Gastrocnemius medialis (tissue), 4 donors: ENCODE data around the gene KCTD16.

Source experiments
- CTCF ChIP-seq, 5 experiments: fragments of 450-650 bp in 3 of 5; fragments of 200-600 bp in 2 of 5; sonication (generic) in 2 of 5; IDR thresholded peaks in 4 of 5; conservative IDR thresholded peaks in 1 of 5; 1 replicate in 4 of 5; 2 replicates in 1 of 5; pipeline ENCODE4 v1.5.1; 2016 to 2019; ENCODE audit warnings: antibody characterized with exemption in 5 of 5, mild to moderate bottlenecking in 3 of 5, moderate library complexity in 3 of 5
- POLR2A ChIP-seq, 2 donors: fragments of 450-650 bp; IDR thresholded peaks; one replicate each; pipeline ENCODE4 v1.6.1; 2017; ENCODE audit warnings: antibody characterized with exemption in 2 of 2, mild to moderate bottlenecking in 2 of 2, moderate library complexity in 2 of 2

DNA sequence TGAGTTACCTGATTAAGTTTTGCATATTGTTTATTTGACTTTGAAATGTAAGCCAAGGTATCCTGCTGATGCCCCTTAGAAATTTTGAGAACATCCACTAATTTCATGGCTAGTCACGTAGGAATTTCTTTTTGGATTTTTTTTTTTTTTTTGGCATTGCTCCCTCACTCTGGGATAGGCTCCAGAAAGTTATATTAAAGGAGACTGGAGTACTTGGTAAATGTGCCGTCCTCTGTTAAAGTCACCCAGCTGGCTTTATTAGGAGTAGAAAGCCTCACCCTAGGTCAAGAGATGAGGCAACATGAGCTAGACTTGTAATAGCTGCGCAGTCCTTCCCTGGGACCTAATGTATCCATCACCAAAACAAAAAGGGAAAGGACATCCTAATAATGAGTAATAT, 3.1 kb downstream of the KCTD16 start:
- no peak for TF ChIP-seq CTCF (IDR thresholded peaks at IDR 0.05 in 4 of 5, conservative IDR thresholded peaks at IDR 0.05 in 1 of 5)
- no peak for TF ChIP-seq POLR2A (IDR thresholded peaks at IDR 0.05)
